ENCODE data around the gene MYO15B.

MYO15B gene

GRCh38 chr17:75670868-75671267 is 83.3 kb downstream of the MYO15B start:
- Histone ChIP-seq H3K27me3 (ENCODE audit: insufficient read depth, poor library complexity, severe bottlenecking) (no peaks in the 10 kb centered on the region), H3K4me3 (replicated peaks; ENCODE audit: insufficient read depth, low read length) (no peak overlapping the region), H3K27ac (replicated peaks) (no peak overlapping the region)
- no peak for TF ChIP-seq POLR2AphosphoS5 (IDR thresholded peaks at IDR 0.05; ENCODE audit: low read depth)
- no peak for DNase-seq (ENCODE audit: low read depth in 1 of 2, low spot score in 1 of 2)

GRCh38 chr17:75672011-75672410 is 84.4 kb downstream of the MYO15B start:
- Histone ChIP-seq H3K4me3 (replicated peaks; ENCODE audit: insufficient read depth, low read length) (no peak overlapping the region), H3K27ac (replicated peaks) (no peak overlapping the region), H3K27me3 (ENCODE audit: insufficient read depth, poor library complexity, severe bottlenecking) (no peaks in the 10 kb centered on the region)
- no peak for DNase-seq (ENCODE audit: low read depth in 1 of 2, low spot score in 1 of 2)
- TF ChIP-seq REST (IDR thresholded peaks at IDR 0.05; ENCODE audit: insufficient replicate concordance, low read depth) (no peak), CTCF (IDR thresholded peaks at IDR 0.05; ENCODE audit: insufficient read depth, low read length) (no peak), POLR2AphosphoS5 (IDR thresholded peaks at IDR 0.05; ENCODE audit: low read depth) (no peak), GABPA (IDR thresholded peaks at IDR 0.05; ENCODE audit: low read depth) (no peak), SPI1 (IDR thresholded peaks at IDR 0.05; ENCODE audit: borderline replicate concordance, low read depth) (no peak)

- Histone ChIP-seq H3K4me3 (replicated peaks; ENCODE audit: insufficient read depth, low read length) (no peak overlapping the region), H3K27me3 (ENCODE audit: insufficient read depth, poor library complexity, severe bottlenecking) (no peaks in the 10 kb centered on the region), H3K27ac (replicated peaks) (no peak overlapping the region)
- no peak for DNase-seq (ENCODE audit: low read depth in 1 of 2, low spot score in 1 of 2)
- TF ChIP-seq SPI1 (IDR thresholded peaks at IDR 0.05; ENCODE audit: borderline replicate concordance, low read depth) (no peak), REST (IDR thresholded peaks at IDR 0.05; ENCODE audit: insufficient replicate concordance, low read depth) (no peak), CTCF (IDR thresholded peaks at IDR 0.05; ENCODE audit: insufficient read depth, low read length) (no peak), POLR2AphosphoS5 (IDR thresholded peaks at IDR 0.05; ENCODE audit: low read depth) (no peak), GABPA (IDR thresholded peaks at IDR 0.05; ENCODE audit: low read depth) (no peak)
These were observed 85.9 kb downstream of the MYO15B start for GRCh38 chr17:75673487-75673886.
